ENCODE results near the gene ITSN1. TPM values are rescaled to one million over a fixed set of nuclear protein-coding genes. Genes with fewer than 3 reads are reported as not detected.

ITSN1 gene
- total RNA-seq, 1 donor from 2014 or later: 132 TPM

DNA sequence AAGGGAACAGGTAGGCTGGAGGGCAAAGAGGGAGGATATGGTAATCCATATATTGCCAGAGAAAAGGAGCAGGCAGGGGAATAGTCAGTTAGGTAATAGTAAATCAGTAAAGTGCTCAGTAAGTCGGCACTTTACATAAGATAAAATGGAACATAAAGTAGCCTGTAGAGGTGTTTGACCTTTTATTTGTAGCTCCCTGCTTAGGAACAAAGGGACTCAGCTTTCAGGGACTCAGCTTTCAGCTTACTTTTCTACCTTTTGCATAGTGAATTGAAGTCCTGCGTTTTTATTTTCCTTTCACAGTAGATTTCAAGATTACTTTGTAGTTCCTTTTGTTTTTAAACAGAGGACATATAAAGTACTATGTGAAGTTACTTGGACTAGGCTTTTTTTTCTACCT is 87.3 kb downstream of the ITSN1 start:
- no peak for DNase-seq (ENCODE audit: low read depth)

DNA sequence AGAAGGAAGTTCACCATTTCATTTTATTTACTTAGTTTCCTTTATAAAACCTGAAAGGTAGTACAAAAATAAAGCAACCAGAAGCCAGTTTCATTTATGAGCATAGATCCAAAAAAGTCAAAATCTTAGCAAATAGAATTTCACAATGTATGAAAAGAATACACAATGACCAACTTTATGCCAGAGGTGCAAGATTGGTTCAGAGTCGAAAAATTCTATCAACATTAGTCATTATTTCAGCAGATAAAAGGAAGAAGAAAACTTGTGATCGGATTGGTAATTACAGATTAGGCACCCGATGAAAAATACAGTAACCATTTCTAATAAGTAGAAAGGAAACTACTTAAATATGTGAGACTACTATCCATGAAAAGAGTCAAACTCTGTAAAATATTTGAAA is 89.1 kb downstream of the ITSN1 start:
- DNase-seq (ENCODE audit: low read depth): no peak

DNA sequence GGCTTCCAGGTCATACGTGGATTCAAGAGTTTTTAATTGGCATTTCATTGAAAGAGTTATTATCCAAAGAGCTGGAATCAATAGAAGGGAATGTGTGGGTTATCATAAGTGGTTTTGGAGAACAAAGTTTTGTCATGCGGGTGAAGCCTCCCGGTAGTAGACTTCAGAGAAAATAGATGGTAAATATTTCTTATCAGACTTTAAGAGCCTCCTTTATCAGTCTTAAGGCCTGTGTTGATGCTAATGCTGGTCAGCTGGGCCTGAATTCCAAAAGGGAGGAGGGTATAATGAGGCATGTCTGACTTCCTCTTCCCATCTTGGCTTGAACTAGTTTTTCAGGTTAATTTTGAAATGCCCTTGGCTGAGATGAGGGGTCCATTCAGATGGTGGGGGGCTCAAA is 89.7 kb downstream of the ITSN1 start:
- no peak for DNase-seq (ENCODE audit: low read depth)

DNA sequence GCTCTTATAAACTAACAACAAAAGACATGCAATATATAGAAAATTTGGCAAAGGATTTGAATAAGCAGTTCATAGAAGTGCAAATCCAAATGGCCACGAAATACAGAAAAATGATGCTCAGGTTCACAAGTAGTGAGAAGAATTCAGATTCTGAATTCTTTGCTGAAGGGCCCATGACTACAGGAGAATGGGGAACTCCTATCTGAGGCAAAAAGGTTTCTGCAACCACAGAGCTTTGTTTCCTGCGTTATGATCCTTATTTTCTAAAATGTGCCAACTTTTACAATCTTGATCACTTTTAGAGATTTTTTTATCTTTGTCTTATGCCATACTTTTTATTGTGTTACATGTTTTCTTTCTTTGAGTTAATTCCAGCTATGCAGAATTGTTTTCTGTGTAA is 91.3 kb downstream of the ITSN1 start:
- no peak for DNase-seq (ENCODE audit: low read depth)

DNA sequence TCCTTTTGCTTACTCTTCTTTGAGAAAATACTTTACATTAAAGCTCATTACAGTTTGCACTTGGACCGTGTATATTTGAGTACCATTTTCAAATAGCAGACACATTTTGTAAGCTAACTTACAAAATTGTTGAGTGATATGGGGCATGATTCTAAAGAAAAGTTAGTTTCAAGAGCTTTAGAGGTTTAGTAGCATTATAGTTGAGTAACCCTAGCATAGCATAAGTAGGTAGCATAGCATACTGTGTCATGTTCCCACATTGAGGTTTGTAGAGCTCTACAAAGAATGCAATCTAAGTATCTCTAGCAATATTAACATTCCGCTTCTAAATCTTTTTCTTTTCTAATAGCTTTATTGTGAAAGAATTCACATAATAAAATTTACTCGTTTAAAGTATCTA is 92.0 kb downstream of the ITSN1 start:
- DNase-seq (ENCODE audit: low read depth): no peak

DNA sequence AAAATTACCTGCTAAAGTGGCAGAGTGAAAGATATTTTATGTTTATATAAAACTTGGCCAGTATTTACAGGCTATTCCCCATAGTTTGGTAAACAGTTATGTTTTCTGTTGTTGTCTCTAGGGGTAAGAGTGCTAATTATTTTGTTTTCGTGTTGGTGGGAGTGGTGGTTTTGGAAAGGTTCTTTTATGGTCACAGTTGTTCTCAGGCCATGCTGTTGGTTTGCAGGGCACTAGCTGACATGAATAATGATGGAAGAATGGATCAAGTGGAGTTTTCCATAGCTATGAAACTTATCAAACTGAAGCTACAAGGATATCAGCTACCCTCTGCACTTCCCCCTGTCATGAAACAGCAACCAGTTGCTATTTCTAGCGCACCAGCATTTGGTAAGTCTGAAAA is 92.5 kb downstream of the ITSN1 start:
- no peak for DNase-seq (ENCODE audit: low read depth)

DNA sequence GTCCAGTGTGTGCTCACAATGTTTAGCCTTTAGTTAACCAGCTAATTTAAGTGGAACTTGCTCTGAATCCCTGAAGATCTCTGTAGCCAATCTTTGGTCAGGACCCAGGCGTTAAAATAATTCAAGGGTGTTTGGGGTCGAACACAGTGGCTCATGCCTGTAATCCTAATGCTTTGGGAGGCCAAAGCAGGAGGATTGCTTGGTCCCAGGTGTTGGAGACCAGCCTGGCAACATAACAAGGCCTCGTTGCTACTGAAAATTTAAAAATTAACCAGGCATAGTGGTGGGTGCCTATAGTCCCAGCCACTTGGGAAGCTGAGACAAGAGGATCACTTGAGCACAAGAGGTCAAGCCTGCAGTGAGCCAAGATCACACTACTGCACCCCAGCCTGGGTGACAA is 94.3 kb downstream of the ITSN1 start:
- DNase-seq (ENCODE audit: low read depth): no peak

DNA sequence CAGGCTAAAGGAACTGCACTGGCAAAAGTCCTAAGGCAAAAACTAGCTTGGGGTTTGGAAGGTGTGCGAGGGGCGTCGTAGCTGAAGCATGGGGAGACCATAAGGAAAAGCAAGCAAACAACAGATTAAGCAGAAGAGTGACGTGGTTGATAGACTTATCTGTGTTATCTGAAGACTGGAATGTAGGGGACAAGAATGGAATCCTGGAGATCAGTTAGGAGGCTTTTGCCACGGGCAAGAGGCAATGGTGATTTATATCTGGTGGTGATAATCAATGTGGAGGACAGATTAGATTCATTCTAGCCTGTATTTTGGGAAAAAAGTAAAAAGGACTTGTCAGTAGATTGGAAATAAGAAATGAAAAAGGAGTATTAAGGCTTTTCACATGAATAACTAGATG is 97.4 kb downstream of the ITSN1 start:
- DNase-seq (ENCODE audit: low read depth): no peak

DNA sequence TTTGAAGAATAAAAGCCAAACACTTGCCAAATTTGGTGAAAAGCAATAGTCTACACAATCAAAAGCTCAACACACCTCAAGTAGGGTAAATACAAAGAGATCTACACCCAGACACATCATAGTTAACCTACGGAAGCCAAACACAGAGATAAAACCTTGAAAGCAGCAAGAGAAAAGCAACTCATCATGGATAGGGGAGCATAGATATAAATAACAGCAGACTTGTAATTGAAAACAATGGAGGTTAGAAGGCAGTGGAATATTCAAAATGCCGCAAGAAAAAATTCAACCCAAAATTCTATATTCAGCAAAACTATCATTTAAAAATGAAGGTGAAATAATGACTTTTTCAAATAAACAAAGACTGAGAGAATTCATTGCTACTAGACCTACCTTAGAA is 105.1 kb downstream of the ITSN1 start:
- DNase-seq (ENCODE audit: low read depth): no peak

DNA sequence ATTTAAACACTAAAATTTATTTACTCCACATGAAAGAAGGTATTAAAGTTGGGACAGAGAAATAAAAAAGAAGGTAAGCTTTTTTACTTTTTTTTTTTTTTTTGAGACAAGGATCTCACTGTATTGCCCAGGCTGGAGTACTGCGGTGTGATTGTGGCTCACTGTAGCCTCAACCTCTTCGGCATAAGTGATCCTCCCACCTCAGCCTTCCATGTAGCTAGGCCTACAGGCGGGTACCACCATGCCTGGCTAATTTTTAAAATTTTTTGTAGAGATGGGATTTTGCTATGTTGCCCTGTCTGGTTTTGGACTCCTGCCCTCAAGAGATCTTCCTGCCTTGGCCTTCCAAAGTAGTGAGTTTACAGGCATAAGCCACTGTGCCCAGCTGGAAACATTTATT is 106.6 kb downstream of the ITSN1 start:
- no peak for DNase-seq (ENCODE audit: low read depth)

DNA sequence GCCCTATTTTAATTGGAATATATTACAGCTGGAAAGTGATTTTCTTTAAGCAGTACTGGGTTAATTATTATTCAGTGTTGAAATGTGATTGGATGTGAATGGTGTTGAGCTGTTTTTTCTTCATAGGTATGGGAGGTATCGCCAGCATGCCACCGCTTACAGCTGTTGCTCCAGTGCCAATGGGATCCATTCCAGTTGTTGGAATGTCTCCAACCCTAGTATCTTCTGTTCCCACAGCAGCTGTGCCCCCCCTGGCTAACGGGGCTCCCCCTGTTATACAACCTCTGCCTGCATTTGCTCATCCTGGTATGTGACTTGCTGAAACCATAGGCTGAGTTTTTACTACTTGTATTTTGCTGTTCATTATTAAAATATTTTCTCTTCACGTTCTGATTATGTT is 107.7 kb downstream of the ITSN1 start:
- DNase-seq (ENCODE audit: low read depth): peak; percentile 49

DNA sequence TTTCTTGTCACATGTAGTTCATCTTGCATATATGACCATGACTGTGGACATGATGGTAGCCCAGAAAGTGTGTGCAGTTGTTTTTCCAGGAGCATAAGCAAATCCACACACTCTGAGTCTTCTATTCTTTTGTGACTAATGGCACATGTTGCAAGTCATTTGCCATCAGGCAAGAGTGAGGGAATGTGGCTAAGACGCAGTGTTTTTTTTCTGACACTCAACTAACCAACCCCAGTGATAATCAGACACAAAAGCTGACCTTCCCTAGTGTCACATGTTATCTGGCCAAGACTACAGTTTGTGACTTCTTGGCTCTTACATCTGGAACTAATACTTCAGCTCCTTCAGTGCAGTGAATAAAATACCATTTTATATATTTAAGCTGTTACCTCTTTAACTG is 108.8 kb downstream of the ITSN1 start:
- peak; percentile 28 for DNase-seq (ENCODE audit: low read depth)

DNA sequence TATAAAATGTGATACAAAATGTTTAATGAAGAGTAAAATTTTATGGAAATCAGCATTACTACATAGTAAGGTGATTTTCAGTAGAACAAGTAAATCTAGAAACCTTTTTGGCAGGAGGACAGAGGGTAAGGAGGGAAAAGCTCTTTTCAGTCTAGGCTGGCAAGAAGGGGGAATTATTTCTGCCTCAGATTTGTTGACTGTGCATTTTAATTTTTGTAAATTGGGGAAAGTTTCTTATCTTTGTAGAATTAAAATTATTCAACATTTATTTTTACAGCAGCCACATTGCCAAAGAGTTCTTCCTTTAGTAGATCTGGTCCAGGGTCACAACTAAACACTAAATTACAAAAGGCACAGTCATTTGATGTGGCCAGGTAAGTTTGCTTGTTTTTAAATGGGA is 109.2 kb downstream of the ITSN1 start:
- DNase-seq (ENCODE audit: low read depth): no peak

DNA sequence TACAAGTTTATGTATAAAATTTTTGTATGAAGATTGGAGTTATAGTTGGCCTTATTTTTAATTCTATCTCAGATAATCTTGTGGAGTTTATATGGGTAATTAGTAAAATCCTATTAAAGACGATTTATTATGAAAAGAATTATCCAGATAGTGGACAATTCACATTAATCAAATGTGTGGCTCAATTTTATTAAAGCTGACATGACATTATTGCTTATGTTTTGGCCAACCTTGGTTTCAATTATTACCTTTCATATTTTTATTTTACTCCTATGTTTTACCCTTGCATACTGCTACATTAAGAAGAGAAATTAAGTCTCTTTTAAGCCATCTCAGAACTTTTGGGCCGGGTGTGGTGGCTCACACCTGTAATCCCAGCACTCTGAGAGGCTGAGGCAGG is 110.0 kb downstream of the ITSN1 start:
- no peak for DNase-seq (ENCODE audit: low read depth)

DNA sequence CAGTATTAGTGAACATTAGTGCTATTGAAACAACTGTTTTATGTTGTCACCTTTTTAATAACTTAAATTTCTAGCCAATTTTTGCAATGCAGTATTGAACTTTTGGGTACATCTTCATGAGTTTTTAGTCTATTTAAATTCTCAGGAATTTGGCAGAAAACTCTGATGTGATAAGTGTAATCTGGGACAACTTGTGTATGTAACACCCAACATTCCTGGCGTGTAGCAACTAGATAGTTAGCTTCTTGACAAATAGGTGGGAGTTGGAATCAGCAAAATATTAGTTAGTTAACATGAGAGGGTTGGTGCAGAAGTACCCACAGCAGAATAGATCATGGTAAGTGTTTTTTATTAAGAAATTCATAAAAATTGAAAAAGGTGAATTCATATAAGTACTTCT is 111.6 kb downstream of the ITSN1 start:
- DNase-seq (ENCODE audit: low read depth): no peak

DNA sequence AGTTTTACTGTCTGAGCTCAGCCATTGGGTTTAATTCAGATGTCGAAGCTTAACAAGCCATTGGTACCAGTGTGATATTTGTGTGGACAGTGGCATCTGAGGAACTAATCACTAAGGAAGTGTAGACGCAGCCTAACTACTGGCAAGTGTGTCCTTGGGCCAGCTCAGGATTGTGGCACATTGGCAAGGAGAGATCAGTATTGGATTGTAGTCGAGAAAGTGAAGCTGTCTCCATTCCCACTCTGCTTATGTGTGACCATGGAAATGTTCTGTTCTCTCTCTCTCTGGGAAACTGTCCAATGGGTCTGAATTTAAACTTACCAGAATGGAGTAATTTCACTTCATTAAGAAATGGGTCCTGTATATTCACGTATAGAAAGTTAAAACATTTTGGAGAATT is 112.2 kb downstream of the ITSN1 start:
- DNase-seq (ENCODE audit: low read depth): no peak

DNA sequence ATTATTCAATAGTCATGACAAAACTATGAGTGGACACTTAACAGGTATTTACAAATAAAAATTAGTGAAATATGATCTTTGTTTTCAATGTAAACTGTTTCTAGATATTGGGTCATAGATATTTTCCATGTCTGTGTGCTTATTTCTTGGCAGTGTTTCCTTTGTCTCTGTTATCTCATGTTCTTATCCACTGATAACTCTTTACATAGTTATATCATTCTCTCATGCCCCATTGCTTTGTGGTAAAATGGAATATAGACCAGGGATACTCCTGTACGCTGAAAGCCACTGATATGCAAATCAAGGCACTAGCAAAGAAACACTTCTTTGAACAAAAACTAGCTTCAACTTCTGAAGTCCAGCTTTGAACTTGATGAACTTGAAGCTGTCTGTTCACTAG is 113.1 kb downstream of the ITSN1 start:
- no peak for DNase-seq (ENCODE audit: low read depth)

DNA sequence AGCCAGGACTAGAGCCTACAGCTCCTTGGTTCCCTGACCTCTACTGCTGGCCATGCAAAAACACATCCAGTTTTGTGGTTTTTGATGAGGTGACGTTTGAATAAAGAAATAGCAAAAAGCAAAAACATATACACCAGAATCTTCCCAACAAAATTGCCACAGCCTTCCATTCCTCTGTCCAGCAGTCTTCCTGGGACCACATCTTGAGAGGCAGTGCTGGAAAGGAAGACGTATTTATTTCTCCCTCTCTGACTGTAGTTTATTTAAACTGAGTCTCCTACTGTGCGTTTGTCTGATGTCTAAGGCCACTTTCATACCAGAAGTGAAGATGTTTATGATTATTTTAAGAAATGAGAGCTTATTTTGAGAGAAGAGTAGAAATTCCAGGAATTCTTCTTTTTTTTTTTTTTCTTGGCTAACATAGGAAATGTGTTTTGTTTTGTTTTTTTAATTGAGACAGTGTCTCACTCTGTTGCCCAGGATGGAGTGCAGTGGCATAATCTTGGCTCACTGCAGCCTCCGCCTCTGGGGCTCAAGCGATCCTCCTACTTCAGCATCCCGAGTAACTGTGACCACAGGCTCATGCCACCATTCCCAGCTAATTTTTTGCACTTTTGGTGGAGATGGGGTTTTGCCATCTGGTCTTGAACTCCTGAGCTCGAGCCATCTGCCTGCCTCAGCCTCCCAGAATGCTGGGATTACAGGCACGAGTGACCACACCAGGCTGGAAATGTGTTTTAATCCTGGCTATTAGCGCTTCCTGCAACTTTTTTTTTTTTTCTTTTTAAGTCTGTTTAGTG is 118.5 kb downstream of the ITSN1 start:
- no peak for DNase-seq (ENCODE audit: low read depth)

DNA sequence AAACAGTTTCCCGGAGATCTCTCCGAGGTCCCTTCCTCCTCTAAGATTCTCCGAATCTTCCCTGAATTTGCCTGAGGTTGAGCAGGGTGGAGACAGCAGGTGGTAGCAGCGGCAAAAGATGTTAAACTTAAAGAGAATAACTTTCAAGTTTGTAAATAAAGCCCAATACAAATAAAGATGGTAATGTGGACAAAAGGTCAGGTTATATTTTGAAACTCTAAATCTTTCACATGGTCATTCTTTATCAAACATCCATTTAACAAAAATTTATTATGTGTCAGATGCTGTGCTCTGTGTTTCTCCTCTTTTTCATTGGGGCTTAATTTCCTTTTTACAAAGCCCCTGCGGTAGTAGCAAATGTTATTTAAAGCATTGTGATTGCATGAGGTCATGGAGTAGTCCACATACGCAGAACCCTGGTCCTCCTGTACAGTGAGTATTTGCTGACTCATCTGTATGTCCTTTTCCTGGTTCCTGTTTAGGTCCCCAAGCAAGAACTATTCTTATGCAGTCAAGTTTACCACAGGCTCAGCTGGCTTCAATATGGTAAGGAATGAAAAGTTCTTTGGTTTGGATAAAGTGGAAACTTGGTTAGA is 119.2 kb downstream of the ITSN1 start:
- peak; percentile 99 for DNase-seq (ENCODE audit: low read depth)

DNA sequence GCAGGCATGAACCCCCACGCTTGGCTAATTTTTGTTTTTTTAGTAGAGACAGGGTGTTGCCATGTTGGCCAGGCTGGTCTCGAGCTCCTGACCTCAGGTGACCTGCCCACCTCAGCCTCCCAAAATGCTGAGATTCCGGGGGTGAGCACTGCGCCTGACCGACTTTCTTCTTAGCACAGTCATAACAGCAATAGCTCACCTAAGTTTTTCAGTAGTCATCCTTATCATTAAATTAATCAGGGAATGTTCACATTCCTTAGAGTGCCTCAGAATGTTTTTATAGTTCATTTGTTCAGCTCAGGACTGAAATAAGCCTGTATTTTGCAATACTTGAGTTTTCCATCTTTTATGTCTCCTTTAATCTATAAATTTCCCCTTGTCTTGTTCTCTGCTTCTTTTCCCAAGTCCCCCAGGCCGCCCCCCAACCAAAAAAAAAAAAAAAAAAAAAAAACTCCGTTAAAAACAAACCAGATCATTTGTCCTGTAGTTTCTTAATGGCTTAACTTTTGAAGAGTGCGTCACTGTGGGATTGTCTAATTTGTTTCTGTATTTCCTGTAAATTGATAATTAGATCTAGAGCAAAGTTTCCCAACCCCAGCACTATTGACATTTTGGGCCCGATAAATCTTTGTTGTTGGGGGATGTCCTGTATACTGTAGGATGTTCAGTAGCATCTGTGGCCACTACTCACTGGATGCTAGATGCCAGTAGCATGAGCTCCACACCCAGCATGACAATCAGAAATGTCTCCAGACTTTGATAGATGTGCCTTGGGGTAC is 120.7 kb downstream of the ITSN1 start:
- peak; percentile 86 for DNase-seq (ENCODE audit: low read depth)

DNA sequence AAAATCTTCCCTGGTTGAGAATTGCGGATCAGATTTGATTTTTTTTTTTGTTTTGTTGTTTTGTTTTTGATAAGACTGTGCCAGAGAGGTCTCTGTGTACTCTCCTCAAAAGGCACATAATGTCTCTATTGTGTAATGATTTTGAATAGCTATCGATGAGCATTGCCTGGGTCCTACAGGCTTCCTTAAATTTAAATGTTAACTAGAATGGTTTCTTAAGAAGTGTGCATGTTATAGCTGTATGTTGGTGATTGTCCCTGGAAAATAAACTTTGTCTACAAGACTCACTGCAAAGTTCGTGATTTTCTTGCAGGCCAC is 121.2 kb downstream of the ITSN1 start:
- no peak for DNase-seq (ENCODE audit: low read depth)

DNA sequence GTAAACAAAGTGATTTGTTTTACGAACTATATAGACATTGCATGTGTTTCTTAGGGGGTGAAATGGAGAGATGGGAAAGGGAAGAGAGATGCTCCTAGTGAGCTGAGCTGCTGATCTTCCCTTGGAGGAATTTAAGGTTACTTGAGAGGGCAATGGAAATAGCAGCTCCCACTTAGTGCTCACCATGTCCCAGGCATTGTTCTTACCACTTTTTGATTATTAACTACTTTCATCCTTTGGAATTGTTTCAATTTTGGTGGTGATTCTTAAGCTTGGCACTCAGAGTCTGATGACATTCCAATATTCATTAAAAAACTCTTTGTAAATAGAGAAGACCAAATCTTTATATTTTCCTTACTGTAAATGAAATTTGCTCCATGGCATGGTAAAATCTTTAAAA is 124.9 kb downstream of the ITSN1 start:
- DNase-seq (ENCODE audit: low read depth): peak; percentile 95

DNA sequence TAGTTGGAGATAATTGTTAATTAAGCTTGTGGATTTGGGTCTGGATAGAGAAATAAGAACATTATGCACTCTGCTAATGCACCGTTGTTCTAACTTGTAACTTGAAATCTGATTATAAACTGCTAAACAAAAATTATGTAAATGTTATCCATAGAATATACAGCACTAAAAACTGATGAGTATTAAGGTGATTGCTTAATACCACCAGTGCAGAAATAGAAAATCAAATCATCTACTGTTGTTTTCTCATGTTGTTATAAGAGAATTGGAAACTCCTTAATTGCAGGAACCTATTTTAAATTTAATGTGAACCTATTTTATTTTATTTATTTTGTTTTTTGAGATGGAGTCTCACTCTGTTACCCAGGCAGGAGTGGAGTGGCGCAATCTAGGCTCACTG is 125.7 kb downstream of the ITSN1 start:
- DNase-seq (ENCODE audit: low read depth): no peak
